K562 (cell line): ENCODE results near the gene MINDY3. TPM values are rescaled to one million over a fixed set of nuclear protein-coding genes. Genes with fewer than 3 reads are reported as not detected.

Source experiments
- CAMTA2 ChIP-seq: fragments of 250-450 bp; sonication (Bioruptor Pico); conservative IDR thresholded peaks from 2 replicates; pipeline ENCODE4 v1.5.1; 2022
- CBX3 ChIP-seq, 2 experiments: IDR thresholded peaks; 1 replicate in 1 of 2; 2 replicates in 1 of 2; pipeline ENCODE4 v1.6.1; 2012; ENCODE audit warnings: inconsistent platforms in 2 of 2, low read length in 2 of 2, borderline replicate concordance in 1 of 2, control low read depth in 1 of 2
- CREM ChIP-seq: IDR thresholded peaks from 2 replicates; pipeline ENCODE4 v1.6.1; 2014; ENCODE audit warnings: antibody characterized with exemption, low read depth
- CTBP1 ChIP-seq: fragments of 450-650 bp; IDR thresholded peaks from 2 replicates; pipeline ENCODE4 v1.6.1; 2016; ENCODE audit warnings: borderline replicate concordance
- FOXA3 ChIP-seq, 2 experiments: fragments of 450-650 bp in 1 of 2; sonication (generic) in 1 of 2; formaldehyde crosslinking; IDR thresholded peaks in 1 of 2; conservative IDR thresholded peaks in 1 of 2; 2 replicates each; pipeline versions ENCODE4 v1.4.0 to v1.8.0; 2020 to 2022; ENCODE audit warnings: mild to moderate bottlenecking in 2 of 2, missing genetic modification reagents in 1 of 2
- SAFB ChIP-seq: fragments of 200-400 bp; formaldehyde crosslinking; IDR thresholded peaks from 2 replicates; pipeline ENCODE4 v1.6.1; 2017; ENCODE audit warnings: low read depth, low read length, borderline replicate concordance
- TCF7 ChIP-seq: sonication (generic); IDR thresholded peaks from 2 replicates; pipeline ENCODE4 v1.6.1; 2016; ENCODE audit warnings: antibody characterized with exemption, borderline replicate concordance
- TGIF2 ChIP-seq: sonication (generic); formaldehyde crosslinking; IDR thresholded peaks from 2 replicates; pipeline ENCODE4 v1.8.1; 2022; ENCODE audit warnings: mild to moderate bottlenecking, missing genetic modification reagents, moderate library complexity
- YY1 ChIP-seq, 3 experiments: IDR thresholded peaks; 2 replicates each; pipeline ENCODE4 v1.6.1; 2011; ENCODE audit warnings: low read length in 2 of 3, mild to moderate bottlenecking in 2 of 3, moderate library complexity in 2 of 3, borderline replicate concordance in 1 of 3, control low read depth in 1 of 3, low read depth in 1 of 3; ENCODE audit not compliant: insufficient read depth in 3 of 3, insufficient replicate concordance in 2 of 3, control insufficient read depth in 1 of 3, insufficient read length in 1 of 3; ENCODE audit errors: extremely low read depth in 1 of 3
- polyA plus RNA-seq, 8 experiments: library from polyadenylated mRNA; depleted of rRNA in 4 of 8; stranded (reverse) in 5 of 8; unstranded in 3 of 8; fragments of >200 nt; fragmentation: Nextera tagmentation in 2 of 8; fragmentation: Illumina TruSeq in 1 of 8; extraction: Ambion mirVana in 2 of 8; extraction: Trizol in 1 of 8; gene quantifications; 2 replicates each; pipeline versions ENCODE4 v1.2.1 to v1.2.3, GENCODE V29; 2011 to 2014; ENCODE audit warnings: inconsistent platforms in 1 of 8, missing spikeins in 1 of 8
- total RNA-seq, 7 experiments: library from RNA; depleted of rRNA in 6 of 7; stranded (reverse); fragments of >200 nt in 6 of 7; fragmentation: Illumina TruSeq in 2 of 7; extraction: Trizol in 2 of 7; gene quantifications; 2 replicates each; pipeline versions ENCODE4 v1.2.1 to v1.2.3, GENCODE V29; 2011 to 2021; ENCODE audit warnings: low replicate concordance in 1 of 7
- TF ChIP-seq, protein P1 (sequence below): sonication (generic); formaldehyde crosslinking; IDR thresholded peaks from 2 replicates; pipeline ENCODE4 v1.8.1; 2023; ENCODE audit warnings: mild to moderate bottlenecking, missing genetic modification reagents
- TF ChIP-seq, protein P2 (sequence below): fragments of 450-650 bp; IDR thresholded peaks from 2 replicates; pipeline ENCODE4 v1.6.1; 2018; ENCODE audit not compliant: partially characterized antibody
- TF ChIP-seq, protein P3 (sequence below), 2 experiments: fragments of 450-650 bp in 1 of 2; IDR thresholded peaks; 2 replicates each; pipeline ENCODE4 v1.6.1; 2011 to 2017; ENCODE audit warnings: low read depth in 2 of 2, antibody characterized with exemption in 1 of 2, borderline replicate concordance in 1 of 2, low read length in 1 of 2, mild to moderate bottlenecking in 1 of 2, mixed read lengths in 1 of 2; ENCODE audit not compliant: control insufficient read depth in 1 of 2
- TF ChIP-seq, protein P4 (sequence below): fragments of 450-650 bp; formaldehyde crosslinking; IDR thresholded peaks from 2 replicates; pipeline ENCODE4 v1.4.0; 2020; ENCODE audit warnings: mild to moderate bottlenecking

The MINDY3 gene
- total and polyA plus RNA-seq, 9 of the 15 experiments (the other 6 are each of a cell fraction or from before 2014, with no cell fraction given) = 14.0 to 35.9 (median 23.6) TPM

DNA sequence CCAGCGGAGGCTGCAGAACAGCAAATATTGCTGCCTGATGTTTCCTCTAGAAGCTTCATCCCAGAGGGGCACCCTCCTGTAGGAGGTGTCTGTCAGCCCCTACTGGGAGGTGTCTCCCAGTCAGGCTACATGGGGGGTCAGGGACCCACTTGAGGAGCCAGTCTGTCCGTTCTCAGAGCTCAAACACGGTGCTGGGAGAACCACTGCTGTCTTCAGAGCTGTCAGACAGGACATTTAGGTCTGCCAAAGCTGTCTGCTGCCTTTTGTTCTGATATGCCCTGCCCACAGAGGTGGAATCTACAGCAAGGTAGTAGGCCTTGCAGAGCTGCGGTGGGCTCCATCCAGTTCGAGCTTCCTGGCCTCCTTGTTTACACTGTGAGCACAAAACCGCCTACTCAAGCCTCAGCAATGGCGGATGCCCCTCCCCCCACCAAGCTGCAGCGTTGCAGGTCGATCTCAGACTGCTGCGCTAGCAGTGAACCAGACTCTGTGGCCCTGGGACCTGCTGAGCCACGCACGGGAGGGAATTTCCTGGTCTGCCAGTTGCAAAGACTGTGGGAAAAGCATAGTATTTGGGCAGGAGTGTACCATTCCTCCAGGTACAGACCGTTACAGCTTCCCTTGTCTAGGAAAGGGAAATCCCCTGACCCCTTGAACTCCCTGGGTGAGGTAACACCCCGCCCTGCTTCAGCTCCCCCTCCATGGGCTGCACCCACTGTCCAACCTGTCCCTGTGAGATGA lies 17.7 kb upstream of the MINDY3 start (continued):
- TF ChIP-seq YY1 (IDR thresholded peaks at IDR 0.05; ENCODE audit: borderline replicate concordance in 1 of 3, control insufficient read depth in 1 of 3, extremely low read depth in 1 of 3, insufficient read depth in 3 of 3, insufficient read length in 1 of 3, insufficient replicate concordance in 2 of 3, low read depth in 1 of 3, low read length in 2 of 3) (peak; percentile 29 to 89 (median 76)), TGIF2 (no peak), TCF7 (no peak), SAFB (no peak), CTBP1 (peak; percentile 31; the same call in 1 of the 2 replicates), CREM (peak; percentile 35; the same call in 1 of the 2 replicates), CAMTA2 (no peak), CBX3 (IDR thresholded peaks at IDR 0.05; ENCODE audit: borderline replicate concordance in 1 of 2, low read length in 2 of 2) (no peak), FOXA3 (CRISPR knock-in tag; conservative IDR thresholded peaks at IDR 0.05 in 1 of 2, IDR thresholded peaks at IDR 0.05 in 1 of 2) (peak; percentile 33 to 80; a peak in 2 of 4 replicates)
- TF ChIP-seq, protein P1, sequence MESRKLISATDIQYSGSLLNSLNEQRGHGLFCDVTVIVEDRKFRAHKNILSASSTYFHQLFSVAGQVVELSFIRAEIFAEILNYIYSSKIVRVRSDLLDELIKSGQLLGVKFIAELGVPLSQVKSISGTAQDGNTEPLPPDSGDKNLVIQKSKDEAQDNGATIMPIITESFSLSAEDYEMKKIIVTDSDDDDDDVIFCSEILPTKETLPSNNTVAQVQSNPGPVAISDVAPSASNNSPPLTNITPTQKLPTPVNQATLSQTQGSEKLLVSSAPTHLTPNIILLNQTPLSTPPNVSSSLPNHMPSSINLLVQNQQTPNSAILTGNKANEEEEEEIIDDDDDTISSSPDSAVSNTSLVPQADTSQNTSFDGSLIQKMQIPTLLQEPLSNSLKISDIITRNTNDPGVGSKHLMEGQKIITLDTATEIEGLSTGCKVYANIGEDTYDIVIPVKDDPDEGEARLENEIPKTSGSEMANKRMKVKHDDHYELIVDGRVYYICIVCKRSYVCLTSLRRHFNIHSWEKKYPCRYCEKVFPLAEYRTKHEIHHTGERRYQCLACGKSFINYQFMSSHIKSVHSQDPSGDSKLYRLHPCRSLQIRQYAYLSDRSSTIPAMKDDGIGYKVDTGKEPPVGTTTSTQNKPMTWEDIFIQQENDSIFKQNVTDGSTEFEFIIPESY (CRISPR knock-in tag) = peak; percentile 61; the same call in 1 of the 2 replicates
- TF ChIP-seq, protein P2, sequence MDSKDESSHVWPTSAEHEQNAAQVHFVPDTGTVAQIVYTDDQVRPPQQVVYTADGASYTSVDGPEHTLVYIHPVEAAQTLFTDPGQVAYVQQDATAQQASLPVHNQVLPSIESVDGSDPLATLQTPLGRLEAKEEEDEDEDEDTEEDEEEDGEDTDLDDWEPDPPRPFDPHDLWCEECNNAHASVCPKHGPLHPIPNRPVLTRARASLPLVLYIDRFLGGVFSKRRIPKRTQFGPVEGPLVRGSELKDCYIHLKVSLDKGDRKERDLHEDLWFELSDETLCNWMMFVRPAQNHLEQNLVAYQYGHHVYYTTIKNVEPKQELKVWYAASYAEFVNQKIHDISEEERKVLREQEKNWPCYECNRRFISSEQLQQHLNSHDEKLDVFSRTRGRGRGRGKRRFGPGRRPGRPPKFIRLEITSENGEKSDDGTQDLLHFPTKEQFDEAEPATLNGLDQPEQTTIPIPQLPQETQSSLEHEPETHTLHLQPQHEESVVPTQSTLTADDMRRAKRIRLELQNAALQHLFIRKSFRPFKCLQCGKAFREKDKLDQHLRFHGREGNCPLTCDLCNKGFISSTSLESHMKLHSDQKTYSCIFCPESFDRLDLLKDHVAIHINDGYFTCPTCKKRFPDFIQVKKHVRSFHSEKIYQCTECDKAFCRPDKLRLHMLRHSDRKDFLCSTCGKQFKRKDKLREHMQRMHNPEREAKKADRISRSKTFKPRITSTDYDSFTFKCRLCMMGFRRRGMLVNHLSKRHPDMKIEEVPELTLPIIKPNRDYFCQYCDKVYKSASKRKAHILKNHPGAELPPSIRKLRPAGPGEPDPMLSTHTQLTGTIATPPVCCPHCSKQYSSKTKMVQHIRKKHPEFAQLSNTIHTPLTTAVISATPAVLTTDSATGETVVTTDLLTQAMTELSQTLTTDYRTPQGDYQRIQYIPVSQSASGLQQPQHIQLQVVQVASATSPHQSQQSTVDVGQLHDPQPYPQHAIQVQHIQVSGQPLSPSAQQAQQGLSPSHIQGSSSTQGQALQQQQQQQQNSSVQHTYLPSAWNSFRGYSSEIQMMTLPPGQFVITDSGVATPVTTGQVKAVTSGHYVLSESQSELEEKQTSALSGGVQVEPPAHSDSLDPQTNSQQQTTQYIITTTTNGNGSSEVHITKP = peak; percentile 55
- TF ChIP-seq, protein P3, sequence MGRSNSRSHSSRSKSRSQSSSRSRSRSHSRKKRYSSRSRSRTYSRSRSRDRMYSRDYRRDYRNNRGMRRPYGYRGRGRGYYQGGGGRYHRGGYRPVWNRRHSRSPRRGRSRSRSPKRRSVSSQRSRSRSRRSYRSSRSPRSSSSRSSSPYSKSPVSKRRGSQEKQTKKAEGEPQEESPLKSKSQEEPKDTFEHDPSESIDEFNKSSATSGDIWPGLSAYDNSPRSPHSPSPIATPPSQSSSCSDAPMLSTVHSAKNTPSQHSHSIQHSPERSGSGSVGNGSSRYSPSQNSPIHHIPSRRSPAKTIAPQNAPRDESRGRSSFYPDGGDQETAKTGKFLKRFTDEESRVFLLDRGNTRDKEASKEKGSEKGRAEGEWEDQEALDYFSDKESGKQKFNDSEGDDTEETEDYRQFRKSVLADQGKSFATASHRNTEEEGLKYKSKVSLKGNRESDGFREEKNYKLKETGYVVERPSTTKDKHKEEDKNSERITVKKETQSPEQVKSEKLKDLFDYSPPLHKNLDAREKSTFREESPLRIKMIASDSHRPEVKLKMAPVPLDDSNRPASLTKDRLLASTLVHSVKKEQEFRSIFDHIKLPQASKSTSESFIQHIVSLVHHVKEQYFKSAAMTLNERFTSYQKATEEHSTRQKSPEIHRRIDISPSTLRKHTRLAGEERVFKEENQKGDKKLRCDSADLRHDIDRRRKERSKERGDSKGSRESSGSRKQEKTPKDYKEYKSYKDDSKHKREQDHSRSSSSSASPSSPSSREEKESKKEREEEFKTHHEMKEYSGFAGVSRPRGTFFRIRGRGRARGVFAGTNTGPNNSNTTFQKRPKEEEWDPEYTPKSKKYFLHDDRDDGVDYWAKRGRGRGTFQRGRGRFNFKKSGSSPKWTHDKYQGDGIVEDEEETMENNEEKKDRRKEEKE (IDR thresholded peaks at IDR 0.05; ENCODE audit: borderline replicate concordance in 1 of 2, control insufficient read depth in 1 of 2, low read depth in 2 of 2, low read length in 1 of 2) = no peak
- TF ChIP-seq, protein P4, sequence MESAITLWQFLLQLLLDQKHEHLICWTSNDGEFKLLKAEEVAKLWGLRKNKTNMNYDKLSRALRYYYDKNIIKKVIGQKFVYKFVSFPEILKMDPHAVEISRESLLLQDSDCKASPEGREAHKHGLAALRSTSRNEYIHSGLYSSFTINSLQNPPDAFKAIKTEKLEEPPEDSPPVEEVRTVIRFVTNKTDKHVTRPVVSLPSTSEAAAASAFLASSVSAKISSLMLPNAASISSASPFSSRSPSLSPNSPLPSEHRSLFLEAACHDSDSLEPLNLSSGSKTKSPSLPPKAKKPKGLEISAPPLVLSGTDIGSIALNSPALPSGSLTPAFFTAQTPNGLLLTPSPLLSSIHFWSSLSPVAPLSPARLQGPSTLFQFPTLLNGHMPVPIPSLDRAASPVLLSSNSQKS = no peak
